Measurements from ENCODE around the gene LRRC27.

Gene LRRC27

GRCh38 chr10:132408367-132408781 is 76.4 kb downstream of the LRRC27 start:
- no peaks in the 10 kb centered on the region for H4K20me1 ChIP-seq (ENCODE audit: insufficient read depth, low read length)
- no peak overlapping the region for H3K27ac ChIP-seq (ENCODE audit: low read depth, low read length, poor library complexity, severe bottlenecking)
- H3K9me3 ChIP-seq (ENCODE audit: low read length), result no peaks in the 10 kb centered on the region
- no peak for TF ChIP-seq CTCF (IDR thresholded peaks at IDR 0.05; ENCODE audit: low read length)
- TF ChIP-seq EZH2 (IDR thresholded peaks at IDR 0.05; ENCODE audit: borderline replicate concordance, low read length), result no peak
- H3K4me3 ChIP-seq (ENCODE audit: low read depth, low read length, poor library complexity, severe bottlenecking), result no peak overlapping the region
- H3K36me3 ChIP-seq (ENCODE audit: insufficient read depth, low read length), result no peaks in the 10 kb centered on the region
- no peaks in the 10 kb centered on the region for H3K9me2 ChIP-seq (ENCODE audit: low read depth, low read length)
- no peak overlapping the region for H3K9ac ChIP-seq (ENCODE audit: low read length)
- no peak overlapping the region for H3K4me2 ChIP-seq (ENCODE audit: low read length)
- H3K27me3 ChIP-seq (ENCODE audit: insufficient read depth, low read length), result no peaks in the 10 kb centered on the region
- no peaks in the 10 kb centered on the region for H3K79me2 ChIP-seq (ENCODE audit: insufficient read depth, low read length)
- H3F3A ChIP-seq (ENCODE audit: insufficient read depth, low read length), result no peaks in the 10 kb centered on the region
- no peak overlapping the region for H2AFZ ChIP-seq (ENCODE audit: low read length)
- no peaks in the 10 kb centered on the region for H3K4me1 ChIP-seq (ENCODE audit: insufficient read depth, low read length, severe bottlenecking)

- no peaks in the 10 kb centered on the region for H3K9me2 ChIP-seq (ENCODE audit: low read depth, low read length)
- no peaks in the 10 kb centered on the region for H3K36me3 ChIP-seq (ENCODE audit: insufficient read depth, low read length)
- no peak for TF ChIP-seq EZH2 (IDR thresholded peaks at IDR 0.05; ENCODE audit: borderline replicate concordance, low read length)
- TF ChIP-seq CTCF (IDR thresholded peaks at IDR 0.05; ENCODE audit: low read length), result no peak
- no peaks in the 10 kb centered on the region for H3K9me3 ChIP-seq (ENCODE audit: low read length)
- H3K4me1 ChIP-seq (ENCODE audit: insufficient read depth, low read length, severe bottlenecking), result no peaks in the 10 kb centered on the region
- no peak overlapping the region for H2AFZ ChIP-seq (ENCODE audit: low read length)
- H3K9ac ChIP-seq (ENCODE audit: low read length), result no peak overlapping the region
- H3K27me3 ChIP-seq (ENCODE audit: insufficient read depth, low read length), result no peaks in the 10 kb centered on the region
- no peak overlapping the region for H3K4me3 ChIP-seq (ENCODE audit: low read depth, low read length, poor library complexity, severe bottlenecking)
- no peaks in the 10 kb centered on the region for H3K79me2 ChIP-seq (ENCODE audit: insufficient read depth, low read length)
- H3K4me2 ChIP-seq (ENCODE audit: low read length), result no peak overlapping the region
- no peak overlapping the region for H3K27ac ChIP-seq (ENCODE audit: low read depth, low read length, poor library complexity, severe bottlenecking)
- no peaks in the 10 kb centered on the region for H4K20me1 ChIP-seq (ENCODE audit: insufficient read depth, low read length)
- H3F3A ChIP-seq (ENCODE audit: insufficient read depth, low read length), result no peaks in the 10 kb centered on the region
These were observed 77.1 kb downstream of the LRRC27 start for GRCh38 chr10:132408823-132409666.

DNA sequence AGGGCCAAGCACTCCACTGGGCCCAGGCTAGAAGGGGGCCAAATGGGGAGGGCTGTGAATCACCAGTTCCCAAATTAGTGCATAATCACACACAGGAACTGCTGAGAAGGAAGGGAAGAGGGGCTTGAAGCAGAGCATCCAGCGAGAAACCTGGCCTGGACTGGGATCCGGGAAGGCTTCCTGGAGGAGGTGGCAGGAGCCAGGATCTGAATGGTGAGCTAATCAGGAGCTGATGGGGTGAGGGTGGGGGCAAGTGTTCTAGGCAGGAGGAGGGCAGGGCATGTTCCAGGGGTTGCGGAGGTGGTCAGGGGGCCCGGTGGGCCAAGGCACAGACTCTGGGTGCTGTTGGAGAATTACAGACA is 77.7 kb downstream of the LRRC27 start:
- H4K20me1 ChIP-seq (ENCODE audit: insufficient read depth, low read length), result no peaks in the 10 kb centered on the region
- H3K9me2 ChIP-seq (ENCODE audit: low read depth, low read length), result no peaks in the 10 kb centered on the region
- no peak overlapping the region for H3K27ac ChIP-seq (ENCODE audit: low read depth, low read length, poor library complexity, severe bottlenecking)
- H3K4me3 ChIP-seq (ENCODE audit: low read depth, low read length, poor library complexity, severe bottlenecking), result no peak overlapping the region
- H3K36me3 ChIP-seq (ENCODE audit: insufficient read depth, low read length), result no peaks in the 10 kb centered on the region
- no peaks in the 10 kb centered on the region for H3K79me2 ChIP-seq (ENCODE audit: insufficient read depth, low read length)
- no peak overlapping the region for H2AFZ ChIP-seq (ENCODE audit: low read length)
- no peaks in the 10 kb centered on the region for H3F3A ChIP-seq (ENCODE audit: insufficient read depth, low read length)
- TF ChIP-seq CTCF (IDR thresholded peaks at IDR 0.05; ENCODE audit: low read length), result no peak
- no peak for TF ChIP-seq EZH2 (IDR thresholded peaks at IDR 0.05; ENCODE audit: borderline replicate concordance, low read length)
- H3K9me3 ChIP-seq (ENCODE audit: low read length), result no peaks in the 10 kb centered on the region
- H3K4me1 ChIP-seq (ENCODE audit: insufficient read depth, low read length, severe bottlenecking), result no peaks in the 10 kb centered on the region
- no peaks in the 10 kb centered on the region for H3K27me3 ChIP-seq (ENCODE audit: insufficient read depth, low read length)
- H3K4me2 ChIP-seq (ENCODE audit: low read length), result no peak overlapping the region
- no peak overlapping the region for H3K9ac ChIP-seq (ENCODE audit: low read length)

Data from OCI-LY1 (cell line).